Effector memory CD4-positive, alpha-beta T cell (primary cell): ENCODE data around the gene TIMM10.

Experiments used
- DNase-seq, 3 donors: peaks; one replicate each; pipeline ENCODE4 v3.0.0-alpha.2; 2020
- H3K27ac ChIP-seq: 2 replicates; pipeline ENCODE4 v1.7.0; 2013; ENCODE audit warnings: mild to moderate bottlenecking, low read length, moderate library complexity; ENCODE audit not compliant: insufficient read depth, poor library complexity, severe bottlenecking
- H3K27me3 ChIP-seq: replicated peaks from 2 replicates; pipeline ENCODE4 v1.7.0; 2013; ENCODE audit warnings: mild to moderate bottlenecking, low read length; ENCODE audit not compliant: insufficient read depth, control insufficient read depth, poor library complexity, severe bottlenecking
- H3K36me3 ChIP-seq: 2 replicates; pipeline ENCODE4 v1.7.0; 2013; ENCODE audit warnings: mild to moderate bottlenecking, low read length, moderate library complexity; ENCODE audit not compliant: control insufficient read depth, insufficient read depth
- H3K4me1 ChIP-seq: 2 replicates; pipeline ENCODE4 v1.7.0; 2013; ENCODE audit warnings: low read length, mild to moderate bottlenecking; ENCODE audit not compliant: control insufficient read depth, insufficient read depth, poor library complexity, severe bottlenecking
- H3K4me3 ChIP-seq: 2 replicates; pipeline ENCODE4 v1.7.0; 2013; ENCODE audit warnings: low read length, low read depth, mild to moderate bottlenecking; ENCODE audit not compliant: insufficient read depth, poor library complexity, severe bottlenecking
- H3K9me3 ChIP-seq: 2 replicates; pipeline ENCODE4 v1.7.0; 2013; ENCODE audit warnings: mild to moderate bottlenecking, low read length, moderate library complexity; ENCODE audit not compliant: control insufficient read depth

The TIMM10 gene

DNA sequence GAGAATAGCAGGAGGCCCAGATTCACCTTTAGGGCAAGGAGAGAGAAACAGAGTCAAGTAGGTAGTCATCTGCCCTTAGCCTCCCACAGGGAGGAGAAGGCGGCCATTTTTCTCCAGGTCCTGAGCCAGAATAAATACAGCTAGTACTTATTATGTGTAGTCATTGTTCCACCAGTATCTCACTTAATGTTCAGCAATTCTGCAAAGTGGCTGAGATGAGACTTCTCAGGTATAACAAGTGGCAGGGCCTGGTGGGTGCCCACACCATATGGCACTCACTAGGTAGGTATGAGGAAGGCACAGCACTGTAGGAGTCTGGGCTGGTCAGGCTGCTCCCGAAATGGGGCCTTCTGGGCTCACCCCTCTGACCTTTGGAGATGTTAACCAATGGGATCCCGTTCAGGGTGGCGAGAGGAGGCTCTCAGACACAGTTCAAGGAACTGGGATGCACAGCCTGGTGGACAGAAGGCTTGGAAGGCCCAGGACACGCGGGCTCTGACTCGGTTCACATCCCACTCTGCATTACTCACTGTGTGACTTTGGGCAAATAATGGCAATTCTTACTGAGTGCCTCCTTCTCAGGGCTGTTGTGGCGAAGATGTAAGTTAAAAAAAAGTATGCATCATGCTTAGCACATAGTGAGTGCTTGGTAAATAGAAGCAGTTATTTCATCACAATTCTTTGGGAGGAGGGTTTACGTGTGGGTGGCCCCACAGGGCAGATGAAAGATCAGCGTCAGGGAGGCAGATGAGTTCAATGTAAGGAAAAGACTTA is 45.1 kb downstream of the TIMM10 start:
- Histone ChIP-seq H3K4me1 (peaks cover 11% of the 10 kb centered on the region), H3K9me3 (no peaks in the 10 kb centered on the region), H3K4me3 (no peak overlapping the region), H3K36me3 (peaks cover 12% of the 10 kb centered on the region), H3K27me3 (no peaks in the 10 kb centered on the region), H3K27ac (no peak overlapping the region)
- no peak for DNase-seq

DNA sequence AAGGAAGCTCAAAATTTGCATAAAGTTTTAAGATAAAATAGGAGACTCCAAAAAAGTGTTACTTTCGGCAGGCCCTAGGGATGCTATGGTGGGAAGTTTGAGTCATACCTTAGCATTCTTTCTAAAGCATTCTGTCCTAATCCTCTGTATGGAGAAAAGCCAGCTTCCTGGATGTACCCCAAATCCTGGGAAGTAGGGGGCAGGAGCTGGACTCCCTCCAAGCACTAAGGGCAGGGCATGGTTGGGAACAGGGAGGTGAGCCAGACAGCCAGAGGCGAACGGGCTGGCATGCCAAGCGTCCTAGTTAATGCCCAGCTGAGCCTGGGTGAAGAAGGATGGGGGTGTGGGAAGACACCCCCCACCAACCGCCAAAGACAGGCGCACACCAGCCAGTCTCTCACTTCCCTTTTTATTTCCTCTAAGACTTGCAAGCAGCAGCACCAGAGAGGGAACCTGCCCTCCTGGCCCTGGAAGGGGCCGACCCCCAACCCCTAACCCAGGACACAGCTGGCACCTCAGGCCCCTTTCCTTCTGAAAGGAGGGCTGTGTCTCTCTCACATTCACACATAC is 46.3 kb downstream of the TIMM10 start:
- H3K9me3 ChIP-seq: no peaks in the 10 kb centered on the region
- no peak overlapping the region for H3K27ac ChIP-seq
- H3K27me3 ChIP-seq: no peaks in the 10 kb centered on the region
- no peak for DNase-seq
- H3K4me3 ChIP-seq: no peak overlapping the region
- peaks cover 11% of the 10 kb centered on the region for H3K4me1 ChIP-seq
- peaks cover 12% of the 10 kb centered on the region for H3K36me3 ChIP-seq

DNA sequence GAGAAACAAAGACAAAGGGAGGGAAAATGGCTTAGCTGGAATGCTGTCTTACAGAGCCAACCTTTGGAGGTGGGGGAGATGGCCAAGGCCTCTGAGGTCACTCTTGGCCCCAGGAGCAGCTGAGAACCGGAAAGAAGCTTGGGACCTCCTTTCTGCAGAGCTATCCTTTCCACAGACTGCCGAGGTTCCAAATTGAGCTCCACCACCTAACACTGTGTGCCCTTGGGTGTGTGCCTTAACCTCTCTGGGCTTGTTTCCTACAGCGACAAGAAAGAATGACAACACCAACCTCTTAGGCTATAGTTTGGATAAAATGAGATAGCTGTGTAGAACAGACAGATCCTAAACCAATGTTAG is 47.0 kb downstream of the TIMM10 start:
- DNase-seq: no peak
- Histone ChIP-seq H3K4me1 (peaks cover 11% of the 10 kb centered on the region), H3K4me3 (peak overlapping the region; percentile 2), H3K27ac (no peak overlapping the region), H3K9me3 (no peaks in the 10 kb centered on the region), H3K27me3 (no peaks in the 10 kb centered on the region), H3K36me3 (peaks cover 9% of the 10 kb centered on the region)

DNA sequence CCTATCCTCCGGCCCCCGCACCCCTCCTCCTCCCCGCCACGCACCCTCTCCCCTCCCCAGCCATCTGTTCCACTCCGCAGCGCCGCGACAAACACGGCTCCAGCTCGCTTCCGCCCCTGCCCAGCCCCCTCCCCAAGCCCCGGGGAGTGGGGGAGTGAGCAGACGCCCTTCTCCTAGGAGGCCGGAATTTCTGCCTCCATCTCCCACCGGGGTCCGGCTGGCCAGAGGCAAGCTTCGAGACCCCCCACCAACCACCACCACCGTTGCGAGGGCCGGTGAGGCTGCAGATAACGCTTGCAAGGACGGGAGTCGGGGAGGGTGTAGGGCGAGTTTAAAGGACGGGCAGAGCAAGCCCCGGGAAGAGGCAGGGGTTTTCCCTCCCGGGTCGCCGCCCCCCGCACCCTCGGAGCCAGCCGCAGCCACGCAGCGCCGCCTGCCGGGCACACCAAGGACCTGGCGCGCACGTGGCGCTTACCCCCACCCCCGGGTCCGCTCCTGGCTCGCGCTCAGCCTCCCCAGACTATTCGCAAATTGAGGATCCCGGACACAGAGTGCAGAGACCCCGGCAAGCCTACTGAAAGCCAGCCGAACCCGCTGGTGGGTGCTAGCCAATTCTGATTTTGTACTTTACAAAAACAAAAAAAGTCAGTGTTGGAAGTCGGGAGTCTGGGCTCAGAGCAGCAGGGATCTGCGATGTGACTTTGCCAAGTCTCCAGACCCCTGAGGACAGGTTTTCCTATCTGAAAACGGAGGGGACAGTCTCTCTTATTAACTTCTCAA is 47.6 kb downstream of the TIMM10 start:
- Histone ChIP-seq H3K36me3 (peaks cover 6% of the 10 kb centered on the region), H3K27me3 (no peaks in the 10 kb centered on the region), H3K4me3 (peak overlapping the region; percentile 30), H3K9me3 (no peaks in the 10 kb centered on the region), H3K4me1 (peaks cover 11% of the 10 kb centered on the region), H3K27ac (no peak overlapping the region)
- DNase-seq: peak in 1 of 3 donors; percentile 36

DNA sequence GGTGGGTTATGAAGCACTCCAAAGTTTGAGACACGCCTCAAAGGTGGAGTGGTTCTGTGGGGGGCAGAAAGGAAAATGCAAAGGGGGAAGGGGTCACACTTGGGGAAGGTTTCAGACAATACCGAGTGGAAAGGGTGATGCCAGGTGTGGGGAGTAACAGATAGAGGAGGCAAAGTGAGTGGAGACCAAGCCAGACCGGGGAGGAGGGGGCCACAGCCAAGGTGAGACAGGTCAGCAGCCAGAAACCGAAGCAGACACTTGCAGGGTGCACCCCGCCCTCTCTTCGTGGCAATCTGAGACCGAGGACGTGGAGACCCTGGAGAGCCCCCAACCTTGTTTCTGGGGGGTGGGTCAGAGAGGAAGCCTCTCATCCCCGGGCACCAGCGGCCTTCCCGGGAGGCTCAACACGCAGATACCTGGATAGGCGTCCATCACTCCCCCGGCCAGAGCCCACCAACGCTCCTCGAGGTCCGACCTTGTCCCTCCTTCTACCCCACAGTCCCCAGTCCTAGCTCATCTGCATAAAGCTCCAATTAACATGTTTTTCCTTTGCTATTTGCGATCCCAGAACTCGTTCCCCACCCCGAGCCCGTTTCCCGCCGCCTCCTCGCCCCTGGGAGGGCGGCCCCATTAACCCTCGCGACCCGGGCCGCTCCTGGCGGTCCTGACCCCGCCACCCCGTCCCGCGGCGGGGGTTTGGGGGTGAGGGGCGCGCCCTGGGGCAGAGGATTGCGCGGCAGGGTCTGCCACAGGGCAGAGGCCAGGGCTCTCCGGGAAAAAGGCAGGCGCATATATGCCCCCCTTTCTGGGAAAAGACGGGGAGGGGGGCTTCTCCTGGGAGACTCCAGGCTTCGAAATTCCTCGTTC is 48.4 kb downstream of the TIMM10 start:
- Histone ChIP-seq H3K4me1 (peaks cover 11% of the 10 kb centered on the region), H3K4me3 (no peak overlapping the region), H3K27ac (no peak overlapping the region), H3K36me3 (peaks cover 3% of the 10 kb centered on the region), H3K27me3 (no peaks in the 10 kb centered on the region), H3K9me3 (no peaks in the 10 kb centered on the region)
- no peak for DNase-seq

DNA sequence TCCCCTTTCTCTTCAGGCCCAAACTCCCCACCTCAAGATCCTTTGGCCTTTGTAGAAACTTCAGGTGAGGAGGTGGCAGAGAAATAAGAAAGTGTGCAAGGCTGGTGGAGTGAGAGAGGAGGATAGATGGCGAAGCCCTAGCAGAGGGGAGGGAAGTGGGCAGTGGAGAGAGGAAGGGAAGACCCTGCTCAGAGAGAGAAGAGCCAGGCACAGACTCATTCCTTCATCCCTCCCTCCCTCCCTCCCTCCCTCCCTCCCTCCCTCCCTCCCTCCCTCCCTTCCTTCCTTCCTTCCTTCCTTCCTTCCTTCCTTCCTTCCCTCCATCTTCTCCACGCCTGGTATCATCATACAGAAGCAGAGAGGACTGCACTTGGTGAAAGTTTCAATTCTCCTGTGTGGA is 49.2 kb downstream of the TIMM10 start:
- H3K27me3 ChIP-seq: no peaks in the 10 kb centered on the region
- no peak overlapping the region for H3K27ac ChIP-seq
- H3K36me3 ChIP-seq: no peaks in the 10 kb centered on the region
- no peaks in the 10 kb centered on the region for H3K9me3 ChIP-seq
- H3K4me1 ChIP-seq: peaks cover 11% of the 10 kb centered on the region
- H3K4me3 ChIP-seq: no peak overlapping the region
- DNase-seq: no peak

DNA sequence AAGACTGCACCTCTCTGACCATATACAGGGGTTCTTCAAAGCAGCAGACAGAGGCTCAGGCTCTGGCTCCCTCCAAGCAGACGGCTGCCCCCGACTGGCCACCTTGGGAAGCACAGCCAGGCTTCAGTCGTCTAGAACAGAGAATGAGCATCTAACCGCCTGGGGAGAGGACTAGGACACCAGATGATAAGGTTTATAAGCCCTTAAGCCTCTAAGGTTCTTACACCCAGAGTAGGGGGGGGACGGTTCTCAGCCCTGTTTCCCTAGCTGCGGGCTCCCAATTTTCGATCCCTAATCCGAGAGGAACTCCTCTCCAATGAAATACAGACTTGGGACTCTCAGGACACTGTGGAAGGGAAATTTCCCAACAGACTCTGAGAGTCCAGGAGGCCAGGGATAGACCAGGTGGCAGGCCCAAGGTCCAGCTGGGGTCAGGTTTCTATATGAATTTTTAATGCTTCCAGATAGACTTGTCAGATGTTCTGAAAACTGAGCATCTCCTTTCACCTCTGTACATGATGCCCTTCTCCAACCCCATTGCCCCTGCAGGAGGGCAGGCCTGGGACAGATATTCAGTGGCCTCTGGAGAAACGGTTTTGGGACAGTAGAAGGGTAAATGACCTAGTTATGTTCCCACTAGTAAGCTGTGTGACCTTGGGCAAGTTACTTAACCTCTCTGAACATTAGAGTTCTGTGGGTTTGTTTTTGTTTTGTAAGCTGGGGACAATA is 50.0 kb downstream of the TIMM10 start:
- DNase-seq: peak in 1 of 3 donors; percentile 32

DNA sequence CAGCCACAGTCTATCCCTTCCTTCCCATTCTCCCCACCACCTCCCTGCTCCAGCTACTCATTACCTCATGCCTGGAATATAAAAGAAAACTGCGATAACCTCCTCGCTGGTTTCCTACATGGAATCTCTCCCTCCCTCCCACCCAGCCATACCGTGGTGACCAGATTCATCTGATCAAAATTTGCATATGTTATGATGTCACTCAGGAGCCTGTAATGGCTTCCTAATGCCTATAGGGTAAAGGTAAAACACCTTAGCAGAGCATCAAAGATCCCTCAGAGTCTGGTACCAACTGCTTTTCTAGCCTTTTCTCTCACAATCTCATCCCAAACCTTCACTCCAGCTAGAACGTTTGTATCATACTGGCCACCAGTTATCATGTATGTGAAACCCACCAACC is 50.6 kb downstream of the TIMM10 start:
- H3K27ac ChIP-seq: no peak overlapping the region
- no peaks in the 10 kb centered on the region for H3K9me3 ChIP-seq
- no peak overlapping the region for H3K4me3 ChIP-seq
- peaks cover 15% of the 10 kb centered on the region for H3K4me1 ChIP-seq
- no peak for DNase-seq
- no peaks in the 10 kb centered on the region for H3K36me3 ChIP-seq
- H3K27me3 ChIP-seq: no peaks in the 10 kb centered on the region

More for the DNA sequence above, 50.0 kb downstream of the TIMM10 start:
- Histone ChIP-seq H3K4me1 (peaks cover 15% of the 10 kb centered on the region), H3K9me3 (no peaks in the 10 kb centered on the region), H3K27me3 (no peaks in the 10 kb centered on the region), H3K36me3 (no peaks in the 10 kb centered on the region), H3K27ac (no peak overlapping the region), H3K4me3 (no peak overlapping the region)

DNA sequence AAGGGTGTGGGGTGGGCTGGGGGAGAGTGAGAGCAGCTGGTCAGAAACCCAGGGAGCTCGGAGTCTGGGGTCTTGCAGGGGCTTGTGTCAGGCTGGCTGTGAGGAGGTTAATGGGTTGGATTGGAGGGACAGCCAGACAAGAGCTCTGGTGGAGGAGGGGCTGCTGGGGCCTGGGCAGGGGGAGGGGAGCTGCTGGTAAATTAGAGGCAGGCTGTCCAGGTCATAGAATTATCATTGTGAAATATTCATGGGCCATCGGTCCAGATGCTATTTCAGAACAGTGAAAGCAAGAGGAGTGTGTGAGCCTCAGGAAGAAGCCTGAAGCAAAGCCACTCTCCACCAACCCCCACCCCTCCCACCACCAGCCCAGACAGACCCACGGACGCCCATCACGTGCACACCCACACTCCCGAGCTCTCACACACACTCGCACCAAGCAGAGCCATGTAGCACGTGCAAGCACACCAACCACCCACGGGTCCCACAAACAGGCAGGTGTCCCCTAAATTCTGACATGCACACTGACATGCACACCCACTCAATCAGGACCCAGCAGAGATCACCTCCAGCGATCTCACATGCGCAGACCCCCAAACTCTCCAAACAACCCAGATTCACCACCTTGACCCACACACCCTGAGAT is 51.4 kb downstream of the TIMM10 start:
- Histone ChIP-seq H3K4me3 (no peak overlapping the region), H3K4me1 (peaks cover 23% of the 10 kb centered on the region), H3K36me3 (no peaks in the 10 kb centered on the region), H3K27me3 (no peaks in the 10 kb centered on the region), H3K27ac (no peak overlapping the region), H3K9me3 (no peaks in the 10 kb centered on the region)
- no peak for DNase-seq
